HG02938 (cell line): ENCODE data around the gene TENT4A.
A peak's percentile ranks its signal among the peaks of the same experiment; 100 is the strongest.

Experiments
- ATAC-seq: cut with Tn5 transposase; IDR thresholded peaks from one replicate; pipeline ENCODE4 v1.9.1; 2021; ENCODE audit warnings: mild to moderate bottlenecking, moderate library complexity; ENCODE audit not compliant: unreplicated experiment

Gene TENT4A

GRCh38 chr5:6731465-6732237 lies 18.4 kb downstream of the TENT4A start:
- no peak for ATAC-seq

DNA sequence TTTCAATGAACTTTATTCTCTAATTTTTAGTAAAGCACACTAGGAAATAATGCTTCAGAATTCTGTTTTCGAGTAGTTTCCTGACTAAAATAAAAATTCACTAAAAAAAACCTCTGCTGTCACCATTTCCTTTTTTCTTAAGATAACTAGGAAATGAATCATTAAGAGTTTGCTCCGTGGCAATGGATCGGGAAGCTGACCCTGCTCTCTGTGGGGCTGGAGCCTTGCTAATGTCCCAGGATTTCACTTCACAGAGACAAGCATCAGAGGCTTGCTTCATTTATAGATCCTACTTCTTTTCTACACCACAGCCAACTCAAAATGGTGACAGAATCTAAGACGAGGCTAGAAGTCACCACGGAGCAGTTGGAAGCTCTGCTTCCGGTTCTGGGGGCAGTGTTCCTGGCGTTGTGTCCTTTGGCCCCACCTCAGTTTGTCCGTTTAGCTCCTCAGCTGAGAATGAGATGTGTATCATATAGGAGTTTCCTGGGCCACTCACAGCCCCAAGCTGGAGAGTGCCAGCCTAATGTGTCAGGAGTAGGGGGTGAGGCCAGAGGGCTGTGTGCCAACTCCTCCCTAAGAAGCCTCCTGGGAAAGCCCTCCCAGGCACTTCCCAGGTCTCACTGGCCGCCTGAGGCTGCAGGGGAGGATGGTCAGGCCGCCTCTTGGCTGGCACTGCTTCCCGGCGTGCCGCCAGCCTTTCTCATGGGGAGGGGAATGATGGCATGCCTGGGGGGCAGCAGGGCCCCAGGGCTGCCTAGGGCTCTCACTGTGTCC lies 19.6 kb downstream of the TENT4A start:
- ATAC-seq, result no peak

GRCh38 chr5:6733411-6734242 lies 20.4 kb downstream of the TENT4A start:
- no peak for ATAC-seq

GRCh38 chr5:6734243-6734700 lies 21.0 kb downstream of the TENT4A start:
- ATAC-seq, result no peak

DNA sequence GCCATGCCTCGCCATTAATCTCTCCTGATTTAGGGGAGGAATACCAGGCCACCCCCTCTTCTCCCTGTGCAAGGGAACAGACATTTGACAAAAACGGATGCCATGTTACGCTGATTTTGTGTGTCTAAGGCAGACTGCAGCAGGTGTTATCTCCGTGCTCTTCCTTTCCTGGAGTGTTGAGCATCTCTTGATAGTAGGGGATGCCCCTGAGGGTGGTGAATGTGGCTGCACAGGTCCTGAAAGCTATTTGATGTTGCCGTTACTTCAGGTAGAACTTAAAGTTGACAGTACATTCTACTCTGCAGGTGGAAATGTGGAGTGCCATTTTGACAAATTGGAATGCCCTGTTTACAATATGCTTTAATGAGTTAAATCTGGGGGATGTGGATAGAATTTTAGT lies 21.5 kb downstream of the TENT4A start:
- no peak for ATAC-seq

GRCh38 chr5:6736106-6736505 lies 22.9 kb downstream of the TENT4A start:
- ATAC-seq, result no peak

- ATAC-seq, result no peak
These were observed 23.4 kb downstream of the TENT4A start for GRCh38 chr5:6736524-6737042.

- ATAC-seq, result peak; percentile 87
These were observed 24.1 kb downstream of the TENT4A start for GRCh38 chr5:6737043-6737941.

DNA sequence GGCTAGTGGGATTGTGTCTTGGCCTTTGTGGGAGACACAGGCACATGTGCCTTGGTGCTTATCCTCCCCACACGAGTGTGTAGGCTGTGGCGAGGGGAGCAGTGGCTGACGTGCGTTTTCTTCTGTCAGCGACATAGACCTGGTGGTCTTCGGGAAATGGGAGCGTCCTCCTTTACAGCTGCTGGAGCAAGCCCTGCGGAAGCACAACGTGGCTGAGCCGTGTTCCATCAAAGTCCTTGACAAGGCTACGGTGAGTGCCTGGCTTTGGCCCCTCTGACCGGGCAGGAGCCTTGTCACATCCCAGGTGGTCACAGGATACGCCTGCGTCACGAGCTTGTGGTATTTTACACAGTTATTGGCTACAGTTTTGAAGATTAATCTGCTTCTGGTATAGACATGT lies 26.4 kb downstream of the TENT4A start:
- no peak for ATAC-seq

DNA sequence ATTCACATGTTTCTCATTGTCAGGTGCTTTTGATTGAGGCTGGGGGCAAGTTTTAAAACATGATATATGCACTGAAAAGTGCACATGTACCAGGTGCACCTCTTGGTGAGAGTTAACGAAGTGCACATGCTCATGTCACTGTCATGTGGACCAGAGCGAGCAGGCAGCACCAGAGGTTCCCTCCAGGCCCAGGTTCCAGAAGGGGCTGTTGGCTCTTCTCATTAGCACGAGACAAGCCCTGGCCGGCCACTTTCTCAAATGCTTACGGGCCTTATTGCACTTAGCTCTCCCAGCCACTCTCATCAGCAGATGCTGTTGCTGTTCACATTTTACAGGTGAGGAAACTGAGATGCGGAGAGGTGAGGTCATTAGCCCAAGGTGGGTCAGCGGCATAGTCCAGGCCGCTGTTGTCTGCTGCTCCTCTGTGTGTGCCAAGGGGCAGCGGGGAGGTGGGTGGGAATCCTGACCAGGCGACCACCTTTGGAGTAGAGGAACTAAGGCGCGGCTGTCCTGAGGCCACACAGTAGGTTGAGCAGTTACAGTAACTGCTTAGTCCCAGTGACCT lies 27.4 kb downstream of the TENT4A start:
- no peak for ATAC-seq

GRCh38 chr5:6742081-6742758 lies 29.0 kb downstream of the TENT4A start:
- no peak for ATAC-seq

- no peak for ATAC-seq
These were observed 29.9 kb downstream of the TENT4A start for GRCh38 chr5:6743161-6743560.

GRCh38 chr5:6744841-6745705 lies 31.8 kb downstream of the TENT4A start:
- ATAC-seq, result no peak

GRCh38 chr5:6745706-6746222 lies 32.5 kb downstream of the TENT4A start:
- peak; percentile 84 for ATAC-seq

GRCh38 chr5:6746244-6746643 lies 33.0 kb downstream of the TENT4A start:
- no peak for ATAC-seq

- ATAC-seq, result no peak
These were observed 33.9 kb downstream of the TENT4A start for GRCh38 chr5:6747103-6747502.

GRCh38 chr5:6748142-6748541 lies 34.9 kb downstream of the TENT4A start:
- no peak for ATAC-seq
